ENCODE measurements around the gene SAPCD2. TPM values are rescaled to one million over a fixed set of nuclear protein-coding genes. Genes with fewer than 3 reads are reported as not detected.

Gene SAPCD2
- total RNA-seq, 1 experiment from 2014 or later, result 18.4 TPM

DNA sequence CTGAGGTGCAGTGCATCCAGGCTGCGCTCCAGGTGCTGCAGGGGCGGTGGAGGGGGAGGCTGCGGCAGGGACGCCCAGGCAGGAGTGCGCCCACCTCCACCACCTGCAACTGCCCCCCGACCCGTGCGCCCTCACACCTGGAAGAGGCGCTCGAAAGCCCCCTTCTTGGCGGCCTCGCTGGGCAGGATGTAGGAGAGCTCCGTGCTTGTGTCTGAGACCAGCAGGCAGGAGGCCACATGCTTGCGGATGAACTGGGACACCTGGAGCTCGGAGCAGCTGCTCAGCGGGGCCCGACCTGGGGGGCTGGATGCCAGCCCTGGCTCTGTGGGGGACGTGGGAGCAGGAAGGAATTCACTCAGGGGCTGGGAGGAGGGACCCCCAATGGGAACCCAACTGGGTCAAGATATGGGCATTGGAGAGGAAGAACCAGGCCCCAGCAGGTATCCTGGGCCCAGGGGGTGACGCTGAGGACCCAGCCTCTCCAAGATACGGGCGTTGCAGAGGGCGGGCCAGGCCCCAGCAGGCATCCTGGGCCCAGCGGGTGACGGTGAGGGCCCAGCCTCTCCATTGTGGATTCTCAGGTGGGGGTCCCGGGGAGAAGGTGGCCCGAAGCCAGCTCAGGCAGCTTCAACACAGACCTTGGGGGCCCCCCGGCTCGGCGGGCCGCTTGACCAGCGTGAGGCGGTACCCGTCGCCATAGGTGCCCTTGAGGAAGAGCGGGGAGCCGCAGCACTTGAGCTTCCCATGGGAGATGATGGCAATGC lies 55.4 kb downstream of the SAPCD2 start:
- no peak for ATAC-seq
- ChIA-PET CTCF (interaction anchor here (0.7 kb wide), 1 partner anchor 45 kb away, joined by 4 read pairs; no protein-coding TSS in a partner anchor), POLR2A (no interaction called here)
- H3K27me3 ChIP-seq (ENCODE audit: control insufficient read depth, insufficient read depth, low read length), result no peaks in the 10 kb centered on the region
- DNase-seq (ENCODE audit: low read depth, low spot score), result no peak
- H3K36me3 ChIP-seq (ENCODE audit: control insufficient read depth, insufficient read depth, low read length), result no peaks in the 10 kb centered on the region
- intact Hi-C loops (cut with micrococcal nuclease; ENCODE audit: unreplicated experiment), result no loop called here
- no TSS peak for BruUV-seq (replicated peaks)
- H3K4me1 ChIP-seq (ENCODE audit: control insufficient read depth, insufficient read depth, low read length), result no peaks in the 10 kb centered on the region
- no peaks in the 10 kb centered on the region for H3K9me3 ChIP-seq (ENCODE audit: control insufficient read depth, insufficient read depth, low read depth, low read length)
- in situ Hi-C loops (cut with HindIII; ENCODE audit: low pct_unique_long_range_greater_than_20kb, low sequenced_read_pairs), result no loop called here
- no peak for TF ChIP-seq POLR2AphosphoS5 (IDR thresholded peaks at IDR 0.05; ENCODE audit: low read depth, low read length)
- TF ChIP-seq, protein P1, sequence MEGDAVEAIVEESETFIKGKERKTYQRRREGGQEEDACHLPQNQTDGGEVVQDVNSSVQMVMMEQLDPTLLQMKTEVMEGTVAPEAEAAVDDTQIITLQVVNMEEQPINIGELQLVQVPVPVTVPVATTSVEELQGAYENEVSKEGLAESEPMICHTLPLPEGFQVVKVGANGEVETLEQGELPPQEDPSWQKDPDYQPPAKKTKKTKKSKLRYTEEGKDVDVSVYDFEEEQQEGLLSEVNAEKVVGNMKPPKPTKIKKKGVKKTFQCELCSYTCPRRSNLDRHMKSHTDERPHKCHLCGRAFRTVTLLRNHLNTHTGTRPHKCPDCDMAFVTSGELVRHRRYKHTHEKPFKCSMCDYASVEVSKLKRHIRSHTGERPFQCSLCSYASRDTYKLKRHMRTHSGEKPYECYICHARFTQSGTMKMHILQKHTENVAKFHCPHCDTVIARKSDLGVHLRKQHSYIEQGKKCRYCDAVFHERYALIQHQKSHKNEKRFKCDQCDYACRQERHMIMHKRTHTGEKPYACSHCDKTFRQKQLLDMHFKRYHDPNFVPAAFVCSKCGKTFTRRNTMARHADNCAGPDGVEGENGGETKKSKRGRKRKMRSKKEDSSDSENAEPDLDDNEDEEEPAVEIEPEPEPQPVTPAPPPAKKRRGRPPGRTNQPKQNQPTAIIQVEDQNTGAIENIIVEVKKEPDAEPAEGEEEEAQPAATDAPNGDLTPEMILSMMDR (IDR thresholded peaks at IDR 0.05), result no peak
- TF ChIP-seq SIN3A (IDR thresholded peaks at IDR 0.05; ENCODE audit: borderline replicate concordance, insufficient read depth, low read depth, low read length), result no peak
- no peak for TF ChIP-seq REST (IDR thresholded peaks at IDR 0.05; ENCODE audit: insufficient read depth in 1 of 2, low read depth in 2 of 2, low read length in 1 of 2)
- no peak for TF ChIP-seq TCF7L2 (IDR thresholded peaks at IDR 0.05; ENCODE audit: low read depth, low read length)
- no peak overlapping the region for H3K27ac ChIP-seq (ENCODE audit: low read length)
- H3K4me3 ChIP-seq (ENCODE audit: low read depth in 2 of 2, low read length in 2 of 2), result no peak overlapping the region

- CTCF ChIA-PET, result no interaction called here
- ATAC-seq, result no peak
- POLR2A ChIA-PET, result no interaction called here
- no peaks in the 10 kb centered on the region for H3K9me3 ChIP-seq (ENCODE audit: control insufficient read depth, insufficient read depth, low read depth, low read length)
- H3K4me1 ChIP-seq (ENCODE audit: control insufficient read depth, insufficient read depth, low read length), result no peaks in the 10 kb centered on the region
- H3K27ac ChIP-seq (ENCODE audit: low read length), result no peak overlapping the region
- in situ Hi-C loops (cut with HindIII; ENCODE audit: low pct_unique_long_range_greater_than_20kb, low sequenced_read_pairs) (no loop called here), intact Hi-C loops (cut with micrococcal nuclease; ENCODE audit: unreplicated experiment) (no loop called here)
- DNase-seq (ENCODE audit: low read depth, low spot score), result no peak
- BruUV-seq (replicated peaks), result no TSS peak
- H3K36me3 ChIP-seq (ENCODE audit: control insufficient read depth, insufficient read depth, low read length), result no peaks in the 10 kb centered on the region
- H3K27me3 ChIP-seq (ENCODE audit: control insufficient read depth, insufficient read depth, low read length), result no peaks in the 10 kb centered on the region
- TF ChIP-seq REST (IDR thresholded peaks at IDR 0.05; ENCODE audit: insufficient read depth in 1 of 2, low read depth in 2 of 2, low read length in 1 of 2) (no peak), SIN3A (IDR thresholded peaks at IDR 0.05; ENCODE audit: borderline replicate concordance, insufficient read depth, low read depth, low read length) (no peak), POLR2AphosphoS5 (IDR thresholded peaks at IDR 0.05; ENCODE audit: low read depth, low read length) (no peak), TCF7L2 (IDR thresholded peaks at IDR 0.05; ENCODE audit: low read depth, low read length) (no peak)
- TF ChIP-seq, protein P1 (IDR thresholded peaks at IDR 0.05), result no peak
- no peak overlapping the region for H3K4me3 ChIP-seq (ENCODE audit: low read depth in 2 of 2, low read length in 2 of 2)
These were observed 56.2 kb downstream of the SAPCD2 start for GRCh38 chr9:137014166-137014565.
